Measurements from ENCODE around the gene PRR12. TPM values are rescaled to one million over a fixed set of nuclear protein-coding genes. Genes with fewer than 3 reads are reported as not detected.

PRR12 gene
- total RNA-seq, 4 donors from 2014 or later: 19.6 to 53.1 (median 24.5) TPM

- TF ChIP-seq POLR2A (IDR thresholded peaks at IDR 0.05) (no peak), CTCF (IDR thresholded peaks at IDR 0.05) (no peak)
- no peak for DNase-seq (ENCODE audit: low spot score in 2 of 2)
- 82 to 89% methylated on average over 26 to 27 of the region's 27 CpGs for WGBS, 2 donors
- intact Hi-C loops (cut with DNase I; ENCODE audit: low total_unique reads): no loop called here
- no peak overlapping the region for H3K4me3 ChIP-seq (ENCODE audit: low read depth, poor library complexity, severe bottlenecking)
Measured at GRCh38 chr19:49624967-49625910, 34.3 kb downstream of the PRR12 start.

GRCh38 chr19:49626226-49626625 is 35.2 kb downstream of the PRR12 start:
- DNase-seq (ENCODE audit: low spot score in 2 of 2): no peak
- intact Hi-C loops (cut with DNase I; ENCODE audit: low total_unique reads): no loop called here
- TF ChIP-seq CTCF (IDR thresholded peaks at IDR 0.05): no peak
- TF ChIP-seq POLR2A (IDR thresholded peaks at IDR 0.05): no peak
- WGBS, 2 donors: 89 to 91% methylated on average over 11 of the region's 11 CpGs
- H3K4me3 ChIP-seq (ENCODE audit: low read depth, poor library complexity, severe bottlenecking): no peak overlapping the region

GRCh38 chr19:49629659-49630058 is 38.7 kb downstream of the PRR12 start:
- no peak for TF ChIP-seq CTCF (IDR thresholded peaks at IDR 0.05)
- no peak for TF ChIP-seq POLR2A (IDR thresholded peaks at IDR 0.05)
- 80 to 83% methylated on average over 9 of the region's 9 CpGs for WGBS, 2 donors
- H3K4me3 ChIP-seq (ENCODE audit: low read depth, poor library complexity, severe bottlenecking): no peak overlapping the region
- peak in 1 of 2 donors; percentile 84 for DNase-seq (ENCODE audit: low spot score in 2 of 2)
- intact Hi-C loops (cut with DNase I; ENCODE audit: low total_unique reads): no loop called here

GRCh38 chr19:49631014-49631588 is 40.1 kb downstream of the PRR12 start:
- WGBS, 2 donors: 10 to 12% methylated on average over 9 of the region's 9 CpGs
- TF ChIP-seq CTCF (IDR thresholded peaks at IDR 0.05): no peak
- no peak for TF ChIP-seq POLR2A (IDR thresholded peaks at IDR 0.05)
- intact Hi-C loops (cut with DNase I; ENCODE audit: low total_unique reads): no loop called here
- H3K4me3 ChIP-seq (ENCODE audit: low read depth, poor library complexity, severe bottlenecking): no peak overlapping the region
- peak in 1 of 2 donors; percentile 82 for DNase-seq (ENCODE audit: low spot score in 2 of 2)

GRCh38 chr19:49631610-49632192 is 40.7 kb downstream of the PRR12 start:
- intact Hi-C loops (cut with DNase I; ENCODE audit: low total_unique reads): no loop called here
- DNase-seq (ENCODE audit: low spot score in 2 of 2): no peak
- TF ChIP-seq CTCF (IDR thresholded peaks at IDR 0.05): no peak
- TF ChIP-seq POLR2A (IDR thresholded peaks at IDR 0.05): no peak
- WGBS, 2 donors: 77 to 78% methylated on average over 19 of the region's 19 CpGs
- H3K4me3 ChIP-seq (ENCODE audit: low read depth, poor library complexity, severe bottlenecking): no peak overlapping the region
